Activated naive CD8-positive, alpha-beta T cell treated with anti-CD3 and anti-CD28 coated beads for 36 hours (primary cell): Measurements from ENCODE around the gene CYP1A1. TPM values are rescaled to one million over a fixed set of nuclear protein-coding genes. Genes with fewer than 3 reads are reported as not detected.

Experiments used
- DNase-seq: peaks from one replicate; pipeline ENCODE4 v3.0.0; 2021
- H3K27ac Mint-ChIP-seq: one replicate; pipeline ENCODE4 v1.8.0; 2022; ENCODE audit warnings: mild to moderate bottlenecking, moderate library complexity, mixed read lengths
- H3K27me3 Mint-ChIP-seq: one replicate; pipeline ENCODE4 v1.8.0; 2022; ENCODE audit warnings: mild to moderate bottlenecking, mixed read lengths
- H3K36me3 Mint-ChIP-seq: one replicate; pipeline ENCODE4 v1.8.0; 2021; ENCODE audit warnings: mild to moderate bottlenecking, mixed read lengths
- H3K4me1 Mint-ChIP-seq: one replicate; pipeline ENCODE4 v1.8.0; 2021; ENCODE audit warnings: mixed read lengths
- H3K4me3 Mint-ChIP-seq: one replicate; pipeline ENCODE4 v1.8.0; 2022; ENCODE audit warnings: mild to moderate bottlenecking, moderate library complexity, mixed read lengths
- H3K9me3 Mint-ChIP-seq: one replicate; pipeline ENCODE4 v1.8.0; 2022; ENCODE audit warnings: mixed read lengths
- total RNA-seq, 2 experiments: library from RNA; stranded (reverse); gene quantifications; one replicate each; pipeline ENCODE4 v1.2.3, GENCODE V29; 2021

The CYP1A1 gene
- 1 to 10 TPM; 4.7 to 4.9 TPM for total RNA-seq

- Mint-ChIP-seq H3K4me3 (peak within 1 kb of the TSS; percentile 66), H3K27ac (peak within 1 kb of the TSS; percentile 43), H3K36me3 (peaks cover 5% of the 10 kb centered on the region), H3K9me3 (no peaks in the 10 kb centered on the region), H3K4me1 (peaks cover 9% of the 10 kb centered on the region), H3K27me3 (peaks cover 14% of the 10 kb centered on the region)
- peak; percentile 34 for DNase-seq
Observed at GRCh38 chr15:74725225-74725774, at the start of gene CYP1A1. Gene CYP1A1, minus strand, starts transcription at chr15:74725528. Its CDS starts 2,431 bp downstream, at chr15:74723097.

GRCh38 chr15:74773731-74774252, 48.5 kb upstream of the CYP1A1 start:
- Mint-ChIP-seq H3K27me3 (no peaks in the 10 kb centered on the region), H3K27ac (peak overlapping the region; percentile 34), H3K4me1 (peaks cover 60% of the 10 kb centered on the region)

GRCh38 chr15:74773329-74773728, 48.0 kb upstream of the CYP1A1 start:
- H3K4me3 Mint-ChIP-seq: no peak overlapping the region
- peaks cover 58% of the 10 kb centered on the region for H3K4me1 Mint-ChIP-seq
- H3K36me3 Mint-ChIP-seq: peaks cover 6% of the 10 kb centered on the region
- H3K9me3 Mint-ChIP-seq: no peaks in the 10 kb centered on the region
- H3K27me3 Mint-ChIP-seq: no peaks in the 10 kb centered on the region
- no peak for DNase-seq
- no peak overlapping the region for H3K27ac Mint-ChIP-seq

More at GRCh38 chr15:74773731-74774252, 48.5 kb upstream of the CYP1A1 start:
- DNase-seq: no peak
- H3K9me3 Mint-ChIP-seq: no peaks in the 10 kb centered on the region
- H3K36me3 Mint-ChIP-seq: peaks cover 10% of the 10 kb centered on the region
- H3K4me3 Mint-ChIP-seq: no peak overlapping the region

- Mint-ChIP-seq H3K4me1 (peaks cover 33% of the 10 kb centered on the region), H3K9me3 (no peaks in the 10 kb centered on the region), H3K4me3 (no peak overlapping the region), H3K27me3 (no peaks in the 10 kb centered on the region), H3K36me3 (no peaks in the 10 kb centered on the region), H3K27ac (no peak overlapping the region)
- no peak for DNase-seq
Observed at GRCh38 chr15:74770211-74770903, 45.0 kb upstream of the CYP1A1 start.

- H3K4me1 Mint-ChIP-seq: peaks cover 29% of the 10 kb centered on the region
- no peaks in the 10 kb centered on the region for H3K36me3 Mint-ChIP-seq
- no peak overlapping the region for H3K27ac Mint-ChIP-seq
- no peak for DNase-seq
- H3K4me3 Mint-ChIP-seq: no peak overlapping the region
- no peaks in the 10 kb centered on the region for H3K27me3 Mint-ChIP-seq
- H3K9me3 Mint-ChIP-seq: no peaks in the 10 kb centered on the region
Observed at GRCh38 chr15:74769463-74770025, 44.2 kb upstream of the CYP1A1 start.

- peaks cover 24% of the 10 kb centered on the region for H3K4me1 Mint-ChIP-seq
- H3K27me3 Mint-ChIP-seq: no peaks in the 10 kb centered on the region
- peak overlapping the region; percentile 47 for H3K4me3 Mint-ChIP-seq
- H3K27ac Mint-ChIP-seq: peak overlapping the region; percentile 59
- H3K36me3 Mint-ChIP-seq: no peaks in the 10 kb centered on the region
- DNase-seq: peak; percentile 66
- no peaks in the 10 kb centered on the region for H3K9me3 Mint-ChIP-seq
Observed at GRCh38 chr15:74768771-74769342, 43.5 kb upstream of the CYP1A1 start.

- no peak for DNase-seq
- no peaks in the 10 kb centered on the region for H3K9me3 Mint-ChIP-seq
- peaks cover 18% of the 10 kb centered on the region for H3K4me1 Mint-ChIP-seq
- no peaks in the 10 kb centered on the region for H3K27me3 Mint-ChIP-seq
- H3K36me3 Mint-ChIP-seq: no peaks in the 10 kb centered on the region
- H3K4me3 Mint-ChIP-seq: peak overlapping the region; percentile 47
- peak overlapping the region; percentile 59 for H3K27ac Mint-ChIP-seq
Observed at GRCh38 chr15:74768099-74768770, 42.9 kb upstream of the CYP1A1 start.

- no peak overlapping the region for H3K4me3 Mint-ChIP-seq
- peaks cover 22% of the 10 kb centered on the region for H3K4me1 Mint-ChIP-seq
- no peaks in the 10 kb centered on the region for H3K27me3 Mint-ChIP-seq
- no peaks in the 10 kb centered on the region for H3K9me3 Mint-ChIP-seq
- H3K36me3 Mint-ChIP-seq: no peaks in the 10 kb centered on the region
- DNase-seq: no peak
- H3K27ac Mint-ChIP-seq: no peak overlapping the region
Observed at GRCh38 chr15:74767167-74768098, 42.1 kb upstream of the CYP1A1 start.

GRCh38 chr15:74763416-74763815, 38.1 kb upstream of the CYP1A1 start:
- peaks cover 4% of the 10 kb centered on the region for H3K27me3 Mint-ChIP-seq
- peaks cover 16% of the 10 kb centered on the region for H3K4me1 Mint-ChIP-seq
- no peak overlapping the region for H3K27ac Mint-ChIP-seq
- H3K4me3 Mint-ChIP-seq: no peak overlapping the region
- no peaks in the 10 kb centered on the region for H3K36me3 Mint-ChIP-seq
- H3K9me3 Mint-ChIP-seq: no peaks in the 10 kb centered on the region
- no peak for DNase-seq

- Mint-ChIP-seq H3K27ac (peak overlapping the region; percentile 85), H3K4me1 (peaks cover 16% of the 10 kb centered on the region), H3K9me3 (no peaks in the 10 kb centered on the region), H3K36me3 (no peaks in the 10 kb centered on the region), H3K4me3 (no peak overlapping the region), H3K27me3 (peaks cover 4% of the 10 kb centered on the region)
- no peak for DNase-seq
Observed at GRCh38 chr15:74762791-74763150, 37.4 kb upstream of the CYP1A1 start.

GRCh38 chr15:74758736-74759135, 33.4 kb upstream of the CYP1A1 start:
- H3K36me3 Mint-ChIP-seq: no peaks in the 10 kb centered on the region
- no peak overlapping the region for H3K27ac Mint-ChIP-seq

GRCh38 chr15:74754593-74755215, 29.4 kb upstream of the CYP1A1 start:
- Mint-ChIP-seq H3K9me3 (no peaks in the 10 kb centered on the region), H3K4me1 (no peaks in the 10 kb centered on the region), H3K27ac (no peak overlapping the region), H3K4me3 (no peak overlapping the region), H3K36me3 (no peaks in the 10 kb centered on the region), H3K27me3 (no peaks in the 10 kb centered on the region)
- no peak for DNase-seq

More at GRCh38 chr15:74758736-74759135, 33.4 kb upstream of the CYP1A1 start:
- no peak overlapping the region for H3K4me3 Mint-ChIP-seq
- no peak for DNase-seq
- peaks cover 16% of the 10 kb centered on the region for H3K4me1 Mint-ChIP-seq
- H3K27me3 Mint-ChIP-seq: peaks cover 4% of the 10 kb centered on the region
- no peaks in the 10 kb centered on the region for H3K9me3 Mint-ChIP-seq

- no peak overlapping the region for H3K4me3 Mint-ChIP-seq
- no peaks in the 10 kb centered on the region for H3K9me3 Mint-ChIP-seq
- H3K27ac Mint-ChIP-seq: no peak overlapping the region
- H3K36me3 Mint-ChIP-seq: no peaks in the 10 kb centered on the region
- H3K4me1 Mint-ChIP-seq: no peaks in the 10 kb centered on the region
- DNase-seq: no peak
- no peaks in the 10 kb centered on the region for H3K27me3 Mint-ChIP-seq
Observed at GRCh38 chr15:74752531-74752930, 27.2 kb upstream of the CYP1A1 start.

GRCh38 chr15:74752011-74752410, 26.7 kb upstream of the CYP1A1 start:
- Mint-ChIP-seq H3K27ac (no peak overlapping the region), H3K9me3 (no peaks in the 10 kb centered on the region), H3K27me3 (no peaks in the 10 kb centered on the region), H3K4me3 (no peak overlapping the region), H3K4me1 (no peaks in the 10 kb centered on the region), H3K36me3 (no peaks in the 10 kb centered on the region)
- no peak for DNase-seq
